WTC11 (cell line): Measurements from ENCODE around the gene CLMN. TPM values are rescaled to one million over a fixed set of nuclear protein-coding genes. Genes with fewer than 3 reads are reported as not detected.
"Not testable (repeated sequence)": the region's sequence is repeated elsewhere in the genome, so short reads cannot be mapped to it uniquely, and the experiment has no call there.

Source experiments
- ATAC-seq: fragments of 200-7000 bp; cut with Tn5 transposase; 2 replicates; pipeline ENCODE4 v1.10.0; 2021; ENCODE audit warnings: mild to moderate bottlenecking, moderate library complexity
- CTCF ChIA-PET: fragments of 300-600 bp; sonication (Branson Sonifier 250); formaldehyde crosslinking; loops from one replicate; lab custom pipeline; 2021; ENCODE audit warnings: antibody characterized with exemption; lab: Charles Lee
- POLR2A ChIA-PET: fragments of 350-600 bp; sonication (Branson Sonifier 250); formaldehyde crosslinking; loops from one replicate; lab custom pipeline; 2021; ENCODE audit warnings: antibody characterized with exemption; lab: Charles Lee
- DNase-seq: peaks from one replicate; pipeline ENCODE4 v3.0.0; 2021; ENCODE audit warnings: low spot score
- H3K27ac Mint-ChIP-seq: 2 replicates; pipeline ENCODE4 v1.8.0; 2021; ENCODE audit warnings: mixed read lengths
- H3K27me3 Mint-ChIP-seq: 2 replicates; pipeline ENCODE4 v1.8.0; 2021; ENCODE audit warnings: low read depth, mild to moderate bottlenecking, moderate library complexity, mixed read lengths
- H3K36me3 Mint-ChIP-seq: 2 replicates; pipeline ENCODE4 v1.8.0; 2021; ENCODE audit warnings: mixed read lengths
- H3K4me1 Mint-ChIP-seq: 2 replicates; pipeline ENCODE4 v1.8.0; 2022; ENCODE audit warnings: mixed read lengths
- H3K4me3 Mint-ChIP-seq: 2 replicates; pipeline ENCODE4 v1.8.0; 2021; ENCODE audit warnings: mild to moderate bottlenecking, moderate library complexity, mixed read lengths
- H3K9me3 Mint-ChIP-seq: 2 replicates; pipeline ENCODE4 v1.8.0; 2021; ENCODE audit warnings: mixed read lengths
- CBFB ChIP-seq: sonication (generic); formaldehyde crosslinking; IDR thresholded peaks from 2 replicates; pipeline ENCODE4 v1.8.1; 2022; ENCODE audit warnings: mild to moderate bottlenecking, low read depth, missing genetic modification reagents
- ESRRA ChIP-seq: sonication (generic); formaldehyde crosslinking; IDR thresholded peaks from 2 replicates; pipeline ENCODE4 v1.8.1; 2022; ENCODE audit warnings: mild to moderate bottlenecking, missing genetic modification reagents, borderline replicate concordance
- GABPB1 ChIP-seq: sonication (generic); formaldehyde crosslinking; IDR thresholded peaks from 2 replicates; pipeline ENCODE4 v1.8.1; 2023; ENCODE audit warnings: mild to moderate bottlenecking, missing genetic modification reagents
- MXD4 ChIP-seq: fragments of 250-450 bp; sonication (Bioruptor Pico); IDR thresholded peaks from 2 replicates; pipeline ENCODE4 v1.8.0; 2021; ENCODE audit warnings: mild to moderate bottlenecking, moderate library complexity, borderline replicate concordance
- NFATC4 ChIP-seq: fragments of 250-450 bp; sonication (Bioruptor Pico); IDR thresholded peaks from 2 replicates; pipeline ENCODE4 v1.9.0; 2021; ENCODE audit warnings: mild to moderate bottlenecking
- NFYB ChIP-seq: sonication (generic); formaldehyde crosslinking; conservative IDR thresholded peaks from 2 replicates; pipeline ENCODE4 v1.8.0; 2022; ENCODE audit warnings: low read depth, missing genetic modification reagents
- RELA ChIP-seq: sonication (generic); formaldehyde crosslinking; IDR thresholded peaks from 2 replicates; pipeline ENCODE4 v1.8.1; 2022; ENCODE audit warnings: missing genetic modification reagents, mild to moderate bottlenecking, borderline replicate concordance
- RORB ChIP-seq: fragments of 250-450 bp; sonication (Bioruptor Pico); IDR thresholded peaks from 2 replicates; pipeline ENCODE4 v1.9.0; 2021; ENCODE audit warnings: mild to moderate bottlenecking
- SP1 ChIP-seq: sonication (generic); formaldehyde crosslinking; conservative IDR thresholded peaks from 2 replicates; pipeline ENCODE4 v1.8.1; 2022; ENCODE audit warnings: missing genetic modification reagents
- TEAD1 ChIP-seq: sonication (generic); formaldehyde crosslinking; IDR thresholded peaks from 2 replicates; pipeline ENCODE4 v1.8.0; 2022; ENCODE audit warnings: mild to moderate bottlenecking, missing genetic modification reagents
- ZNF232 ChIP-seq: sonication (generic); formaldehyde crosslinking; IDR thresholded peaks from 2 replicates; pipeline ENCODE4 v1.8.0; 2022; ENCODE audit warnings: mild to moderate bottlenecking, missing genetic modification reagents
- ZNF423 ChIP-seq: fragments of 250-450 bp; sonication (Bioruptor Pico); IDR thresholded peaks from 2 replicates; pipeline ENCODE4 v2.1.2; 2022; ENCODE audit warnings: mild to moderate bottlenecking, moderate library complexity
- total RNA-seq: library from RNA; stranded (reverse); gene quantifications from 3 replicates; pipeline ENCODE4 v1.2.3, GENCODE V29; 2021
- TF ChIP-seq, protein P1 (sequence below): sonication (generic); formaldehyde crosslinking; IDR thresholded peaks from 2 replicates; pipeline ENCODE4 v1.8.0; 2022; ENCODE audit warnings: mild to moderate bottlenecking, missing genetic modification reagents
- TF ChIP-seq, protein P2 (sequence below): sonication (generic); formaldehyde crosslinking; IDR thresholded peaks from 2 replicates; pipeline ENCODE4 v1.8.1; 2023; ENCODE audit warnings: mild to moderate bottlenecking, missing genetic modification reagents
- TF ChIP-seq, protein P3 (sequence below): sonication (generic); formaldehyde crosslinking; IDR thresholded peaks from 2 replicates; pipeline ENCODE4 v1.8.0; 2022; ENCODE audit warnings: mild to moderate bottlenecking, missing genetic modification reagents
- TF ChIP-seq, protein P4 (sequence below): sonication (generic); formaldehyde crosslinking; IDR thresholded peaks from 2 replicates; pipeline ENCODE4 v1.8.1; 2023; ENCODE audit warnings: mild to moderate bottlenecking, missing genetic modification reagents, moderate library complexity
- TF ChIP-seq, protein P5 (sequence below): sonication (generic); formaldehyde crosslinking; IDR thresholded peaks from 2 replicates; pipeline ENCODE4 v1.8.1; 2023; ENCODE audit warnings: mild to moderate bottlenecking, missing genetic modification reagents, borderline replicate concordance

The CLMN gene
- total RNA-seq, 1 experiment from 2014 or later: 12.2 TPM

DNA sequence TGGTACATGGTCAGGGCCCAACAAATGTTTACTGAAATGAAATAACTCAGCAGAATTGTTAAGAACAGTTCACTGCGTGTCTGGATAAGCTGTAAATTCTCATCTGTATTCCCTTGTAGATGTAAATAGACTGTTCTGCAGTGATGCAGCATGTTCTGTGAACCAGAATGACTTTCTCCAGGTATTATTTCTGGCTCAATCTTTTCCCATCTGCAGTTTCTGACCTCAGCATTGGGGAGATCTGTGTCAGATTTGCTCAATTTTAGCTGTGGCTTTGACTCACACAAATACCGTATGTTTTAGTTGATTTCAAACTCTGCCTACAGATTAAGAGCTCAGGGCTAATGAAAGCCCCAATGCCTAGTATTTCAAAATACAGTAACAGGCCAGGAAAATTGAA, 113.2 kb downstream of the CLMN start (continued):
- TF ChIP-seq, protein P1, sequence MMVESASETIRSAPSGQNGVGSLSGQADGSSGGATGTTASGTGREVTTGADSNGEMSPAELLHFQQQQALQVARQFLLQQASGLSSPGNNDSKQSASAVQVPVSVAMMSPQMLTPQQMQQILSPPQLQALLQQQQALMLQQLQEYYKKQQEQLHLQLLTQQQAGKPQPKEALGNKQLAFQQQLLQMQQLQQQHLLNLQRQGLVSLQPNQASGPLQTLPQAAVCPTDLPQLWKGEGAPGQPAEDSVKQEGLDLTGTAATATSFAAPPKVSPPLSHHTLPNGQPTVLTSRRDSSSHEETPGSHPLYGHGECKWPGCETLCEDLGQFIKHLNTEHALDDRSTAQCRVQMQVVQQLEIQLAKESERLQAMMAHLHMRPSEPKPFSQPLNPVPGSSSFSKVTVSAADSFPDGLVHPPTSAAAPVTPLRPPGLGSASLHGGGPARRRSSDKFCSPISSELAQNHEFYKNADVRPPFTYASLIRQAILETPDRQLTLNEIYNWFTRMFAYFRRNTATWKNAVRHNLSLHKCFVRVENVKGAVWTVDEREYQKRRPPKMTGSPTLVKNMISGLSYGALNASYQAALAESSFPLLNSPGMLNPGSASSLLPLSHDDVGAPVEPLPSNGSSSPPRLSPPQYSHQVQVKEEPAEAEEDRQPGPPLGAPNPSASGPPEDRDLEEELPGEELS: no peak

DNA sequence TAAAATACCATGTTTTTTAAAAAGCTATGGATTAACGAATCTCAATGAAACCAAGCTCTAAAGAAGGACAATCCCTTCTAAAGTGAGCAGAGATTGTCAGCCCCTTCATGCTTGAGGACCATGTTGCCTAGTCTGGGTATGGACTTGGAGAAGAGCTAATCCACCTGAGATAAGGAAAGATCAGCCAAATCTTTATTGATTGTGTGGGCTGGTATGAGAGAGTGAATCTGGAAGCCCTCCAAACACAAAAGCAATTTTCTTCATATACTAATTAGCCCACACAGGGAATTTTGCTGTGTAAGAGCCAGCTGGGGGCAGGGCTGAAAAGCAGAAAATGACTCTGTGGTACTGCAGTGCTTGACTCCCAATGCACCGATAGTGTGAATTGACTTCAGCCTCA, 115.0 kb downstream of the CLMN start:
- ATAC-seq (no peak), DNase-seq (no peak)
- Mint-ChIP-seq H3K27me3 (no peaks in the 10 kb centered on the region), H3K27ac (no peak overlapping the region), H3K4me3 (no peak overlapping the region), H3K9me3 (peaks cover 20% of the 10 kb centered on the region), H3K36me3 (peaks cover 25% of the 10 kb centered on the region), H3K4me1 (peaks cover 10% of the 10 kb centered on the region)
- no peak for TF ChIP-seq ESRRA (CRISPR knock-in tag)
- TF ChIP-seq SP1 (CRISPR knock-in tag): no peak
- TF ChIP-seq, protein P2, sequence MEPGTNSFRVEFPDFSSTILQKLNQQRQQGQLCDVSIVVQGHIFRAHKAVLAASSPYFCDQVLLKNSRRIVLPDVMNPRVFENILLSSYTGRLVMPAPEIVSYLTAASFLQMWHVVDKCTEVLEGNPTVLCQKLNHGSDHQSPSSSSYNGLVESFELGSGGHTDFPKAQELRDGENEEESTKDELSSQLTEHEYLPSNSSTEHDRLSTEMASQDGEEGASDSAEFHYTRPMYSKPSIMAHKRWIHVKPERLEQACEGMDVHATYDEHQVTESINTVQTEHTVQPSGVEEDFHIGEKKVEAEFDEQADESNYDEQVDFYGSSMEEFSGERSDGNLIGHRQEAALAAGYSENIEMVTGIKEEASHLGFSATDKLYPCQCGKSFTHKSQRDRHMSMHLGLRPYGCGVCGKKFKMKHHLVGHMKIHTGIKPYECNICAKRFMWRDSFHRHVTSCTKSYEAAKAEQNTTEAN: no peak
- no peak for TF ChIP-seq RORB (CRISPR knock-in tag)
- TF ChIP-seq MXD4 (CRISPR knock-in tag): no peak
- TF ChIP-seq, protein P3, sequence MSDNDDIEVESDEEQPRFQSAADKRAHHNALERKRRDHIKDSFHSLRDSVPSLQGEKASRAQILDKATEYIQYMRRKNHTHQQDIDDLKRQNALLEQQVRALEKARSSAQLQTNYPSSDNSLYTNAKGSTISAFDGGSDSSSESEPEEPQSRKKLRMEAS (CRISPR knock-in tag): no peak
- TF ChIP-seq, protein P4, sequence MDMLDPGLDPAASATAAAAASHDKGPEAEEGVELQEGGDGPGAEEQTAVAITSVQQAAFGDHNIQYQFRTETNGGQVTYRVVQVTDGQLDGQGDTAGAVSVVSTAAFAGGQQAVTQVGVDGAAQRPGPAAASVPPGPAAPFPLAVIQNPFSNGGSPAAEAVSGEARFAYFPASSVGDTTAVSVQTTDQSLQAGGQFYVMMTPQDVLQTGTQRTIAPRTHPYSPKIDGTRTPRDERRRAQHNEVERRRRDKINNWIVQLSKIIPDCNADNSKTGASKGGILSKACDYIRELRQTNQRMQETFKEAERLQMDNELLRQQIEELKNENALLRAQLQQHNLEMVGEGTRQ (CRISPR knock-in tag): no peak
- TF ChIP-seq NFATC4: no peak
- no peak for TF ChIP-seq CBFB
- no peak for TF ChIP-seq ZNF232
- TF ChIP-seq TEAD1 (CRISPR knock-in tag): no peak
- TF ChIP-seq, protein P5, sequence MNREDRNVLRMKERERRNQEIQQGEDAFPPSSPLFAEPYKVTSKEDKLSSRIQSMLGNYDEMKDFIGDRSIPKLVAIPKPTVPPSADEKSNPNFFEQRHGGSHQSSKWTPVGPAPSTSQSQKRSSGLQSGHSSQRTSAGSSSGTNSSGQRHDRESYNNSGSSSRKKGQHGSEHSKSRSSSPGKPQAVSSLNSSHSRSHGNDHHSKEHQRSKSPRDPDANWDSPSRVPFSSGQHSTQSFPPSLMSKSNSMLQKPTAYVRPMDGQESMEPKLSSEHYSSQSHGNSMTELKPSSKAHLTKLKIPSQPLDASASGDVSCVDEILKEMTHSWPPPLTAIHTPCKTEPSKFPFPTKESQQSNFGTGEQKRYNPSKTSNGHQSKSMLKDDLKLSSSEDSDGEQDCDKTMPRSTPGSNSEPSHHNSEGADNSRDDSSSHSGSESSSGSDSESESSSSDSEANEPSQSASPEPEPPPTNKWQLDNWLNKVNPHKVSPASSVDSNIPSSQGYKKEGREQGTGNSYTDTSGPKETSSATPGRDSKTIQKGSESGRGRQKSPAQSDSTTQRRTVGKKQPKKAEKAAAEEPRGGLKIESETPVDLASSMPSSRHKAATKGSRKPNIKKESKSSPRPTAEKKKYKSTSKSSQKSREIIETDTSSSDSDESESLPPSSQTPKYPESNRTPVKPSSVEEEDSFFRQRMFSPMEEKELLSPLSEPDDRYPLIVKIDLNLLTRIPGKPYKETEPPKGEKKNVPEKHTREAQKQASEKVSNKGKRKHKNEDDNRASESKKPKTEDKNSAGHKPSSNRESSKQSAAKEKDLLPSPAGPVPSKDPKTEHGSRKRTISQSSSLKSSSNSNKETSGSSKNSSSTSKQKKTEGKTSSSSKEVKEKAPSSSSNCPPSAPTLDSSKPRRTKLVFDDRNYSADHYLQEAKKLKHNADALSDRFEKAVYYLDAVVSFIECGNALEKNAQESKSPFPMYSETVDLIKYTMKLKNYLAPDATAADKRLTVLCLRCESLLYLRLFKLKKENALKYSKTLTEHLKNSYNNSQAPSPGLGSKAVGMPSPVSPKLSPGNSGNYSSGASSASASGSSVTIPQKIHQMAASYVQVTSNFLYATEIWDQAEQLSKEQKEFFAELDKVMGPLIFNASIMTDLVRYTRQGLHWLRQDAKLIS (CRISPR knock-in tag): no peak
- TF ChIP-seq NFYB (CRISPR knock-in tag): no peak
- TF ChIP-seq RELA (CRISPR knock-in tag): no peak
- no peak for TF ChIP-seq GABPB1 (CRISPR knock-in tag)
- TF ChIP-seq ZNF423 (CRISPR knock-in tag): no peak
- POLR2A ChIA-PET: no interaction called here
- CTCF ChIA-PET: interaction anchor here (1.2 kb wide), 1 partner anchor 15 kb away, joined by 3 read pairs; no protein-coding TSS in a partner anchor

DNA sequence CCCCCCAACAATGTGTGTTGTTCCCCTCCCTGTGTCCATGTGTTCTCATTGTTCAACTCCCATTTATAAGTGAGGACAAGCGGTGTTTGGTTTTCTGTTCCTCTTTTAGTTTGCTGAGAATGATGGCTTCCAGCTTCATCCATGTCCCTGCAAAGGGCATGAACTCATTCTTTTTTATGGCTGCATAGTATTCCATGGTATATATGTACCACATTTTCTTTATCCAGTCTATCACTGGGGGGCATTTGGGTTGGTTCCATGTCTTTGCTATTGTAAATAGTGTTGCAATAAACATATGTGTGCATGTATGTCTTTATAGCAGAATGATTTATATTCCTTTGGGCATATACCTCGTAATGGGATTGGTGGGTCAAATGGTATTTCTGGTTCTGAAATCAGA, 118.0 kb downstream of the CLMN start:
- Mint-ChIP-seq H3K4me1 (peaks cover 36% of the 10 kb centered on the region), H3K36me3 (peaks cover 25% of the 10 kb centered on the region), H3K9me3 (peaks cover 20% of the 10 kb centered on the region)
- H3K4me3 Mint-ChIP-seq, H3K27me3 Mint-ChIP-seq, DNase-seq, H3K27ac Mint-ChIP-seq, POLR2A ChIA-PET, CTCF ChIA-PET, ATAC-seq: not testable (repeated sequence)
